Vagina (tissue), 2 donors: Measurements from ENCODE around the gene DLG2.

Experiments used
- POLR2A ChIP-seq, 2 donors: fragments of 450-650 bp; IDR thresholded peaks; one replicate each; pipeline ENCODE4 v1.6.1; 2017; ENCODE audit warnings: antibody characterized with exemption in 2 of 2, mild to moderate bottlenecking in 2 of 2, moderate library complexity in 2 of 2
- POLR2AphosphoS5 ChIP-seq, 2 donors: sonication (generic); formaldehyde crosslinking; IDR thresholded peaks; one replicate each; pipeline ENCODE4 v1.9.0; 2017; ENCODE audit warnings: antibody characterized with exemption in 2 of 2, mild to moderate bottlenecking in 2 of 2, low read depth in 1 of 2; ENCODE audit not compliant: insufficient read depth in 1 of 2
- TF ChIP-seq, protein P1 (sequence below), 3 experiments: fragments of 450-650 bp in 2 of 3; fragments of 200-600 bp in 1 of 3; sonication (generic) in 1 of 3; IDR thresholded peaks; one replicate each; pipeline ENCODE4 v1.5.1; 2017 to 2019; ENCODE audit warnings: antibody characterized with exemption in 3 of 3, mild to moderate bottlenecking in 2 of 3, moderate library complexity in 2 of 3

- TF ChIP-seq, protein P1, sequence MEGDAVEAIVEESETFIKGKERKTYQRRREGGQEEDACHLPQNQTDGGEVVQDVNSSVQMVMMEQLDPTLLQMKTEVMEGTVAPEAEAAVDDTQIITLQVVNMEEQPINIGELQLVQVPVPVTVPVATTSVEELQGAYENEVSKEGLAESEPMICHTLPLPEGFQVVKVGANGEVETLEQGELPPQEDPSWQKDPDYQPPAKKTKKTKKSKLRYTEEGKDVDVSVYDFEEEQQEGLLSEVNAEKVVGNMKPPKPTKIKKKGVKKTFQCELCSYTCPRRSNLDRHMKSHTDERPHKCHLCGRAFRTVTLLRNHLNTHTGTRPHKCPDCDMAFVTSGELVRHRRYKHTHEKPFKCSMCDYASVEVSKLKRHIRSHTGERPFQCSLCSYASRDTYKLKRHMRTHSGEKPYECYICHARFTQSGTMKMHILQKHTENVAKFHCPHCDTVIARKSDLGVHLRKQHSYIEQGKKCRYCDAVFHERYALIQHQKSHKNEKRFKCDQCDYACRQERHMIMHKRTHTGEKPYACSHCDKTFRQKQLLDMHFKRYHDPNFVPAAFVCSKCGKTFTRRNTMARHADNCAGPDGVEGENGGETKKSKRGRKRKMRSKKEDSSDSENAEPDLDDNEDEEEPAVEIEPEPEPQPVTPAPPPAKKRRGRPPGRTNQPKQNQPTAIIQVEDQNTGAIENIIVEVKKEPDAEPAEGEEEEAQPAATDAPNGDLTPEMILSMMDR (IDR thresholded peaks at IDR 0.05): no peak
- no peak for TF ChIP-seq POLR2AphosphoS5 (IDR thresholded peaks at IDR 0.05; ENCODE audit: insufficient read depth in 1 of 2, low read depth in 1 of 2)
- TF ChIP-seq POLR2A (IDR thresholded peaks at IDR 0.05): no peak
These were observed 1905.9 kb downstream of the DLG2 start for GRCh38 chr11:83721263-83721662.
